Measurements from ENCODE around the gene PPT1.
"Not testable (repeated sequence)": the region's sequence is repeated elsewhere in the genome, so short reads cannot be mapped to it uniquely, and the experiment has no call there.

The PPT1 gene

DNA sequence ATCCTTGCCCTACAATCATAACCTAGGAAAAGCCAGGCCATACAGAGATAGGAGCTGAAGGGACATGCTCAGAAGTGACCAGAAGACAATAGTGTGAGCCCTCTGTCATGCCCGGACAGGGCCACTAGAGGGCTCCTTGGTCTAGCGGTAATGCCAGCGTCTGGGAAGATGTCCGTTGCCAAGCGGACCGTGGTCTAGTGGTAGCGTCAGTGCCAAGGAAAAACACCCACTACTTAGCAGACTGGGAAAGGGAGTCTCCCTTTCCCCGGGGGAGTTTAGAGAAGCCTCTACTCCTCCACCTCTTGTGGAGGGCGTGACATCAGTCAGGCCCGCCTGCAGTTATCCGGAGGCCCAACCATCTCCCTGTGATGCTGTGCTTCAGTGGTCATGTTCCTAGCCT lies 12.3 kb downstream of the PPT1 start:
- DNase-seq, result peak; percentile 62
- not testable (repeated sequence) for H3K36me3 ChIP-seq; H3K9me3 ChIP-seq; H3K4me3 ChIP-seq (ENCODE audit: low read depth, low read length); H3K27me3 ChIP-seq; H3K4me1 ChIP-seq
- TF ChIP-seq, protein P1, sequence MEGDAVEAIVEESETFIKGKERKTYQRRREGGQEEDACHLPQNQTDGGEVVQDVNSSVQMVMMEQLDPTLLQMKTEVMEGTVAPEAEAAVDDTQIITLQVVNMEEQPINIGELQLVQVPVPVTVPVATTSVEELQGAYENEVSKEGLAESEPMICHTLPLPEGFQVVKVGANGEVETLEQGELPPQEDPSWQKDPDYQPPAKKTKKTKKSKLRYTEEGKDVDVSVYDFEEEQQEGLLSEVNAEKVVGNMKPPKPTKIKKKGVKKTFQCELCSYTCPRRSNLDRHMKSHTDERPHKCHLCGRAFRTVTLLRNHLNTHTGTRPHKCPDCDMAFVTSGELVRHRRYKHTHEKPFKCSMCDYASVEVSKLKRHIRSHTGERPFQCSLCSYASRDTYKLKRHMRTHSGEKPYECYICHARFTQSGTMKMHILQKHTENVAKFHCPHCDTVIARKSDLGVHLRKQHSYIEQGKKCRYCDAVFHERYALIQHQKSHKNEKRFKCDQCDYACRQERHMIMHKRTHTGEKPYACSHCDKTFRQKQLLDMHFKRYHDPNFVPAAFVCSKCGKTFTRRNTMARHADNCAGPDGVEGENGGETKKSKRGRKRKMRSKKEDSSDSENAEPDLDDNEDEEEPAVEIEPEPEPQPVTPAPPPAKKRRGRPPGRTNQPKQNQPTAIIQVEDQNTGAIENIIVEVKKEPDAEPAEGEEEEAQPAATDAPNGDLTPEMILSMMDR (IDR thresholded peaks at IDR 0.05; ENCODE audit: low read depth, low read length), result peak; percentile 55

DNA sequence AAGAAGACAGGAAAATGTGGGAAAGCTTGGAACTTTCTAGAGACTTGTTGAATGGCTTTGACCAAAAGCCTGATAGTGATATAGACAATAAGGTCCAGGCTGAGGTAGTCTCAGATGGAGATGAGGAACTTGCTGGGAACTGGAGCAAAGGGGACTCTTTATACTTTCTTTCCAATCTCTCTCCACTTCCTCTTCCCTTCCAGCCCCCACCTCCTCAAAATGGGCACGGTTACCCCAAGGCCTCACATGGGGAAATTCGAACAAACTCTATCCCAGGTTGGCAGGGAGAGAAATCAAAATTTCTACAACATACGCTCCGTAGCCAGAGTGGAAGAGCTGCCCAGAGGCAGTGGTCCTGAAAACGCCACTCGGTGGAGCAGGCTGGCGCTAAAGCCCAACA lies 15.2 kb downstream of the PPT1 start:
- Histone ChIP-seq H3K27me3 (no peaks in the 10 kb centered on the region), H3K9me3 (no peaks in the 10 kb centered on the region), H3K36me3 (peaks cover 4% of the 10 kb centered on the region), H3K4me3 (ENCODE audit: low read depth, low read length) (no peak overlapping the region), H3K4me1 (no peaks in the 10 kb centered on the region)
- DNase-seq, result no peak
- TF ChIP-seq, protein P1 (IDR thresholded peaks at IDR 0.05; ENCODE audit: low read depth, low read length), result no peak

DNA sequence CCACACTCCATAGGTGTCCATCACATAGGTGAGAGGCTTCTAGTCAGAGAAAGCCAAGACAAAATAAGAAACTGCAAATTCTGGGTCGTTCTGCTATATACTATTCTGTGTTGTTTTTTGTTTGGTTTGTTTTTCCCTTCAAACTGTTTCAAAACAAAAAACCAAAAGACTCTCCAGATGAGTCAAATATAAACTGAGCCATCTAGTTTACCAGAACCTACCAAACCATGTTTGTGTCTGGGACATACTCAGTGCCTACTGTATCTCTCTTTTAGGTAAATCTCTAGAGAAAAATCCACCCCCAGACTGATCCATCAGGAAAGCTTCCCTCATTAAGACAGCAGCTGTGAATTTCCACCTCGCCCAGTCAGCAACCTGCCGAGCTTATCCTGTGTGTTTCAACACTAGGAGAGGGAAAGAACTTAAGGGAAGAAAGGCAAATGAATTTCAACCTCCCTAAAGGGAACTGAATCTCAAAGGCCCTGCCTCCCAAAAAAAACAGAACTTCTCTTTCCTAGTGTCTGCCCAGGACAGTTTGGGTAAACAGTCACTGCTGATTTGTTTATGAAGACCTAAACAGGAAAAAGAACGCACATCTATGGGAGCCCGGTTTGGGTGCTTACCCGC lies 17.2 kb downstream of the PPT1 start:
- DNase-seq, result no peak
- H3K27me3 ChIP-seq, result no peaks in the 10 kb centered on the region
- no peaks in the 10 kb centered on the region for H3K9me3 ChIP-seq
- H3K4me1 ChIP-seq, result no peaks in the 10 kb centered on the region
- H3K4me3 ChIP-seq (ENCODE audit: low read depth, low read length), result no peak overlapping the region
- TF ChIP-seq, protein P1 (IDR thresholded peaks at IDR 0.05; ENCODE audit: low read depth, low read length), result no peak
- H3K36me3 ChIP-seq, result peaks cover 8% of the 10 kb centered on the region

DNA sequence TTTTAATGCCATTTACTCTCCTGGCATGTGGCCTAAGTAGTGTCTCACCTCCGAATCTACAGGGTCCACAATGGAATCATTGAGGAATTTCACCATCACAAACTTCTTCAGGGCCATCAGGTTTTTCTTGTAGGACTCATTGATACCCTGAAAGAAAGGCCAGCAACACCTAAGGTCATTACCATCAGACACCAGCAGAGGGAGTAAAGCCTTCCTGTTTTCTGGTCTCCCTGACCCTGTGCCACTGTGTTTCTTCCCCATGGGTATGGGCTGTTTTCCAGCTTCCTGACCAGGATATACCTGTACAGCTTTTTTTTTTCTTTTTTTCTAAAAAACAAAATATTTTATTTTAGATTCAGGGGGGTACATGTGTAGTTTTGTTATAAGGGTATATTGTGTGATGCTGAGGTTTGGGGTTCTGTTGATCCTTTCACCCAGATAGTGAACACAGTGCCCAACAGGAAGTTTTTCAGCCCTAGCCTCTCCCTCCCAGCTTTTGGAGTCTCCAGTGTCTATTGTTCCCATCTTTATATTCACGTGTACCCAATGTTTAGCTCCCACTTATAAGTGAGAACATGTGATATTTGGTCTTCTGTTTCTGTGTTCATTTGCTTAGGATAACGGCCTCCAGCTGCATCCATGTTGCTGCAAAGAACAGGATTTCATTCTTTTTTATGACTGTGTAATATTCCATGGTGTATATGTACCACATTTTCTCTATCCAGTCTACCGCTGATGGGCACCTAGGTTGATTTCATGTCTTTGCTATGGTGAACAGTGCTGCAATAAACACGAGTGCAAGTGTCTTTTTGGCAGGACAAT lies 18.3 kb downstream of the PPT1 start:
- H3K4me3 ChIP-seq (ENCODE audit: low read depth, low read length), result no peak overlapping the region
- H3K27me3 ChIP-seq, result no peaks in the 10 kb centered on the region
- no peaks in the 10 kb centered on the region for H3K9me3 ChIP-seq
- H3K36me3 ChIP-seq, result peaks cover 8% of the 10 kb centered on the region
- peak; percentile 44 for DNase-seq
- TF ChIP-seq, protein P1 (IDR thresholded peaks at IDR 0.05; ENCODE audit: low read depth, low read length), result peak; percentile 69
- no peaks in the 10 kb centered on the region for H3K4me1 ChIP-seq

DNA sequence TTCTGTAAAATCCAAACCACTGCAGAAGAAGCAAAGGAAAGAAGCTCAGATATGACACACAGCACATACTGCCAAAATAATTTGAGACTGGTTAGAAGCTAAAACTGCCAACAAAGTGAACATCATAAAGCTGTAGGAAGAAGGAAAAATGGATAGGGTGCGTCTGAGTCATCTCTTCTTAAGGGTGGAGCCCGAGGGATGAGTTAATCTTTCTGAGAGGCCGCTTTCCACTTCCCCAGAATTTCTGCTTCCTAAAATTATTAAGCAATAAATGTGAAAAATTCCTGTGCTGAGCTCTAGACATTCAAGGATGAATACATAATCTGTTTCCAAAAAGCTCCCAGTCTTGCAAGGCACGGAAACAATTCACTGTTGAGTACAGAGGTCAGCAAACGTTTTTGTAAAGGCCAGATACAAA lies 20.1 kb downstream of the PPT1 start:
- Histone ChIP-seq H3K27me3 (no peaks in the 10 kb centered on the region), H3K36me3 (peaks cover 12% of the 10 kb centered on the region), H3K4me1 (no peaks in the 10 kb centered on the region), H3K4me3 (ENCODE audit: low read depth, low read length) (no peak overlapping the region), H3K9me3 (no peaks in the 10 kb centered on the region)
- no peak for DNase-seq
- TF ChIP-seq, protein P1 (IDR thresholded peaks at IDR 0.05; ENCODE audit: low read depth, low read length), result no peak

DNA sequence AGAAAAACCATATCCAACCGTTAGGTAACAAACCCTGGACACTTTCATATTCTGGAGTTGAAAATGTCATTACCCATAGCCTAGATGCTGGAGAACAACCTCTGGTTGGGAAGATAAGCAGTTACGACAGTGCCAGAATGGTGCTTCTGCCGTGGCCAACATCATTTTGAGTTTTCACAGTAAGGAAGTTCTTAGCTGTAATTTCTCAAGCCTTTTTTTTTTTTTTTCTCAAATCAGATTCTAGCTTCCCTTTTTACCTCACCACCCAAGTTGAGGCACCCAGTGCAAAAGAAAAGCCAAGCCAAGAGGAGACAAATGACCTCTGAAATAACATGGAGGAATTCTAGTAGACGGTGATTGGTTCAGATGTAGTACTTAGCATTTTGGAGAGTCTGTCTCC lies 21.8 kb downstream of the PPT1 start:
- no peaks in the 10 kb centered on the region for H3K9me3 ChIP-seq
- TF ChIP-seq, protein P1 (IDR thresholded peaks at IDR 0.05; ENCODE audit: low read depth, low read length), result no peak
- no peak for DNase-seq
- H3K27me3 ChIP-seq, result no peaks in the 10 kb centered on the region
- H3K36me3 ChIP-seq, result peaks cover 12% of the 10 kb centered on the region
- no peak overlapping the region for H3K4me3 ChIP-seq (ENCODE audit: low read depth, low read length)
- no peaks in the 10 kb centered on the region for H3K4me1 ChIP-seq
